HG02840 (cell line): ENCODE data around the gene FAM170A.

Experiments
- ATAC-seq: cut with Tn5 transposase; IDR thresholded peaks from one replicate; pipeline ENCODE4 v1.9.1; 2021; ENCODE audit warnings: mild to moderate bottlenecking, moderate library complexity, moderate number of reproducible peaks; ENCODE audit not compliant: unreplicated experiment, low FRiP score

The FAM170A gene

GRCh38 chr5:119629339-119629738 lies at the start of gene FAM170A:
Gene FAM170A, plus strand, starts transcription at chr5:119629558. Its CDS starts 211 bp downstream, at chr5:119629769.
- no peak for ATAC-seq

GRCh38 chr5:119582987-119583386 lies 46.4 kb upstream of the FAM170A start:
- no peak for ATAC-seq

- ATAC-seq, result peak; percentile 93
Measured at GRCh38 chr5:119583684-119584083, 45.7 kb upstream of the FAM170A start.

- no peak for ATAC-seq
Measured at GRCh38 chr5:119596046-119596445, 33.3 kb upstream of the FAM170A start.

GRCh38 chr5:119597728-119598298 lies 31.5 kb upstream of the FAM170A start:
- no peak for ATAC-seq

GRCh38 chr5:119613937-119614336 lies 15.4 kb upstream of the FAM170A start:
- ATAC-seq, result no peak

- ATAC-seq, result no peak
Measured at GRCh38 chr5:119614838-119615237, 14.5 kb upstream of the FAM170A start.

- no peak for ATAC-seq
Measured at GRCh38 chr5:119626086-119626485, 3.3 kb upstream of the FAM170A start.

- ATAC-seq, result no peak
Measured at GRCh38 chr5:119630752-119631440, 1.5 kb downstream of the FAM170A start.

GRCh38 chr5:119631660-119632059 lies 2.3 kb downstream of the FAM170A start:
- no peak for ATAC-seq

GRCh38 chr5:119651486-119651885 lies 22.1 kb downstream of the FAM170A start:
- ATAC-seq, result no peak

- ATAC-seq, result no peak
Measured at GRCh38 chr5:119655061-119655460, 25.7 kb downstream of the FAM170A start.

- ATAC-seq, result no peak
Measured at GRCh38 chr5:119656023-119656422, 26.7 kb downstream of the FAM170A start.

- ATAC-seq, result no peak
Measured at GRCh38 chr5:119666542-119666941, 37.2 kb downstream of the FAM170A start.

- no peak for ATAC-seq
Measured at GRCh38 chr5:119678351-119679028, 49.1 kb downstream of the FAM170A start.

GRCh38 chr5:119680080-119680479 lies 50.7 kb downstream of the FAM170A start:
- no peak for ATAC-seq

- no peak for ATAC-seq
Measured at GRCh38 chr5:119681734-119682133, 52.4 kb downstream of the FAM170A start.

- no peak for ATAC-seq
Measured at GRCh38 chr5:119682372-119682771, 53.0 kb downstream of the FAM170A start.
